Measurements from ENCODE around the gene OR10V1. TPM values are rescaled to one million over a fixed set of nuclear protein-coding genes. Genes with fewer than 3 reads are reported as not detected.

Gene OR10V1, protein sequence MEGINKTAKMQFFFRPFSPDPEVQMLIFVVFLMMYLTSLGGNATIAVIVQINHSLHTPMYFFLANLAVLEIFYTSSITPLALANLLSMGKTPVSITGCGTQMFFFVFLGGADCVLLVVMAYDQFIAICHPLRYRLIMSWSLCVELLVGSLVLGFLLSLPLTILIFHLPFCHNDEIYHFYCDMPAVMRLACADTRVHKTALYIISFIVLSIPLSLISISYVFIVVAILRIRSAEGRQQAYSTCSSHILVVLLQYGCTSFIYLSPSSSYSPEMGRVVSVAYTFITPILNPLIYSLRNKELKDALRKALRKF
- not detected for total RNA-seq
- long read RNA-seq: 0 reads

DNA sequence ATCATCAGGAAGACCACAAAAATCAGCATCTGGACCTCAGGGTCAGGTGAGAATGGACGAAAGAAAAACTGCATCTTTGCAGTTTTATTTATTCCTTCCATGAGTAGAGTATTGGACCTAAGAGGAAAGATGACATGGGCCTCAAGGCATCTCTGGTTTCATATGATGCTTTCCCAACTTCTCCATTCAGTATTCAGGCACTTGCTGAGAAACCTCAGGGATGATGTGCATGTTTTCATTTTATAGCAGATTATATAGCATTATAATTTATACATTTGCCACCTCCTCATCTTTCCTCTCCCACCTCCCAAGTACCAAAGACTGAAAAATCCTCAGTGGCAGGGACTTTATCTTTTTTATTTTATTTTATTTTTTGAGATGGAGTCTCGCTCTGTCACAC lies at the start of gene OR10V1:
TSS of gene OR10V1 (minus strand) at position 101 of the 400 bp plus-strand sequence. CDS start at position 101, 0 bp downstream.
- no peak for DNase-seq (ENCODE audit: low spot score)

DNA sequence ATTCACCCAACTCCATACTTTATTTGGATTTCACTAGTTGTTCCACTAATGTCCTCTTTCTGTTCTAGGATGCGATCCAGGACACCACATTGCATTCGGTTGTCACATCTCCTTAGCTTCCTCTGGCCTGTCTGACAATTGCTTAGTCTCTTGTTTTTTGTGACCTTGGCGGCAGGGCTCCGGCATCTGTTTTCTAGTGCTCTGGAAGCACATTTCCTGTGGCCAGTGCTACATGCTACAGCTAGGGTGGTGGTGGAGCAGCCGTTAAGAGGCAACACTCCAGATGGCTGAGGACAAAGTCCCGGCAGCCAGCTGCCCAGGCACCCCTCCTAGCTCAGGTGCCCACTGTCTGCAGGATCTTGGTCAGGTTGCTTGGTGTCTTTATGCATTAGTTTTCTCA lies 48.3 kb upstream of the OR10V1 start:
- no peak for DNase-seq (ENCODE audit: low spot score)

DNA sequence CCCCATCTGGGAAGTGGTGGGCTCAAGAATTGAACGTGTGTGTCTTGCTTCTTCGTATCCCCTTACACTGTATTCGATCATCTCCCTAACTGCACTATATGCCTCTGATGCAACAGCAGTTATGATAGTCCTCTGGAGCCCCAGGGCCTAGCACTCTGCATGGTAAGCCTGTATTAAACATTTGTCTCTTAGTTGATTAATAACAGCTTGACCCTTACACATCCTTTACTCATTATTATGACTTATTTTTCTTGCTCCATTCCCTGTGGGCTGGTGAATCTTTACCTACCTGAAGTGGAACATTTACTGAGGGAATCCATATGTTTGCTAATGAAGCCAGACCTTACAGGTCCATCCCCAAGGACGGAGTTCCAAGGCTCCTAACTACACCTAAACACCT lies 47.1 kb upstream of the OR10V1 start:
- no peak for DNase-seq (ENCODE audit: low spot score)

DNA sequence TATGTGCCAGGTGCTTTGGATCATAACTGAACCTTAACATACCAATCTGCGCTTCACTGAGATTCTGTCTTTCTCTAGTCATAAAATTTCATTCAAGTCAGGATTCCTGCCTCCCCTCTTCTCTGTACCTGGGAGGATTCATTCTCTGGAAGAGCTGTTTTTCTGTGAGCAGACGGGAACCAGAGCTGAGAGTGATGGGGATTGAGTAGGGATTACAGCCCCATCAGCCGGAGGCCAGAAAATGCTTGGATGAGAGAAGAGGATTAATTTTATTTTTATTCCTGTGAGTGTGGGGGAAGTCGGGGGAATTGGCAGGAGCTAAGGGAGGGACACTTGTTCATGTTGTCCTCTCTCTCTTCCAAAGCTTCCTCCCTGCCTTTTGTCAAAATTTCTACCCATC lies 46.3 kb upstream of the OR10V1 start:
- DNase-seq (ENCODE audit: low spot score): no peak

DNA sequence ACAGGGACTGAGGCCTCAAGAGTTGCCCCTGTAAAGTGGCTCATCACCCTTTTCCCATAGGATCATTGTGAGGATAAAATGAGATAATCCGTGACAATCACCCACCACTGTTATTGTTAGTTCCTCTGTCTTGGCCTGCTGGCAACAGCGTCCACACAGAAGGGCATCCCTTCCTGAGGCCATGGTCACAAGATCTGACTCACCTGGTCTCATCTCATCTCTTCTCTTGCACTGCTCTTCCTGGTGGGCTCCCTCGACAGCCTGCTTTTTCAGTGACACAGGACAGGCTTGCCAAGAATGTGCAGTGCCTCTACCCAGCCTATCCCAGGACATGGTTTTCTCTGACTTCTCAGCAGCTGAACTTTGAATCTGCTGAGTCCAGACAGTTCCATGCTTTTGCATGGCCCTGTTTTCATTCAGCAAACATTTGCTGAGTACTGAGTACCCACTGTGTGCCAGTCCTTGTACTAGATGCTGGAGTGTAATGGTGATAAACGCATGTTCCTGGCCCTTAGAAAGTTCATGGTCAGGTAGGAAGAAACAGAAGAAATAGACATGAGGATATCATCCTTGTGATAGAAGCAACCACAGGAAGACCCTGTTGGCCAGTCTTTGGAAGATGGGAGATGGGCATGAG lies 44.9 kb upstream of the OR10V1 start:
- no peak for DNase-seq (ENCODE audit: low spot score)

DNA sequence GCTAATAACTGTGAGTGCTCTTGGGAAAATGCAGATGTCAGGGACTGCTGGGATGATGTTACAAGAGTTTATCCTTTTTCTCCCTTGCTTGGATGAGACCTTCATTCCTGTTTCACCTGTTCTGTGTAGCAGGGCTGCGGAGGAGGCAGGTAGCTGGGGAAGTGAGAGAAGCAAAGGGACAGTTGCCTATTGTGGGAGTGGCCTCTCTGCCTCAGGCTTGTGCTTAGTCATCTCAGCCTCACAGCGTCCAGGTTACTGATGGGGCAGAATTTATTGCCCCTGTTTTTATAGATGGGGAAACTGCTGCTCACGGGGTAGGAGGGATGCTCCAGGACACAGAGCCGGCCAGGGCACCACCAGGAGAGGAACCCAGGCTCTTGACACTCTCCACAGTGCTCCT lies 43.2 kb upstream of the OR10V1 start:
- no peak for DNase-seq (ENCODE audit: low spot score)

DNA sequence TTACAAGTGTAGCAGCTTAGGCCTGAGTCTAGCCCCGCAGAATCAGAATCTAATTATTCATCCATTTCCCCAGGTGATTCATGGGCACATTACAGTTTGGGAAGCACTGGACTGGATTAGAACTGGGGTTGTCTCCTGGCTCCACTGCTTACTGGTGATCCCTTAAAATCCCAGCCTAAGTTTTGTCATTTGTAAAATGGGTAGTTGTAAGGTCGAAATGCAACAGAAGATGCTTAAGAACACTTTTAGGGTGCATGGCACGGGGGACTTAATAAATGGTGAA lies 42.9 kb upstream of the OR10V1 start:
- no peak for DNase-seq (ENCODE audit: low spot score)

DNA sequence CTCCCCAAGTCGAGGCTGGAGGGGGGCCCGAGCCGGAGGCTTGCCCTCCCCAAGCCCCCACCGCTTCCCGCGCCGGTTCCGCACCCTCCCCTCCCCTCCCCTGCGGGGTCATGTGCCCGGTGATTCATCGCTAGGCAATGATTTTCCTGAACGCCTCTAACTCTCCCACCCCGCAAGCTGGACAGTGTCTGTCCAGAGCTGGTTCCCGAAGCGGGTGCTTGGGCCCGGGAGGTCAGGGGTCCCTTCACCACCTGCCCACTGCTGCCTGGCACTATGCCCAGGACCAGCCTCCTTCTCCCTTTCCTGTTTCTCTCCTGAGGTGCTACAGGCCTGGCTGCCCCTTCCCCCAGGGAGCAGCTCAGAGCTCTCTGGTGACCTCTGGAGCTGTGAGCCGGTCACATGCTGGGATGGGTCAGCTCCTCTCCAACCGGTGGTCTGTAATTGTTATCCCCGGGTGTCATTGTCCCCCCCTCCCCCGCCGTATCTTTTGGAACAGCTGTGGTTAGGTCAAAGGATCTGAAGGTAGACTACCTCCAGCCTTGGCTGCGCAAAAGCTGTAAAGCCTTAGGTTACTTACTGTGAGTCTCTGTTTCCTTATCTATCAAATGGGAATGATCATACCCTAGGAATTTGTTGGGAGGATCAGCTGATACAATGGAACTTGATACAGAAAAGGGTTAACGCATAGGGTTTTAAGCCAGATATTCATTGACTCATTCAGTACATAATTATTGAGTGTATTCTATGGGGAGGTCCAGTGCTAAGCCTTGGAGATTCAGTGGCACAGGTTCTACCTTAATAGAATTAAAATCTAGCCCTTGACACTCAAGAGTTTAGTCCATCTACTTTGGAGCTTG lies 42.3 kb upstream of the OR10V1 start:
- peak; percentile 95 for DNase-seq (ENCODE audit: low spot score)

DNA sequence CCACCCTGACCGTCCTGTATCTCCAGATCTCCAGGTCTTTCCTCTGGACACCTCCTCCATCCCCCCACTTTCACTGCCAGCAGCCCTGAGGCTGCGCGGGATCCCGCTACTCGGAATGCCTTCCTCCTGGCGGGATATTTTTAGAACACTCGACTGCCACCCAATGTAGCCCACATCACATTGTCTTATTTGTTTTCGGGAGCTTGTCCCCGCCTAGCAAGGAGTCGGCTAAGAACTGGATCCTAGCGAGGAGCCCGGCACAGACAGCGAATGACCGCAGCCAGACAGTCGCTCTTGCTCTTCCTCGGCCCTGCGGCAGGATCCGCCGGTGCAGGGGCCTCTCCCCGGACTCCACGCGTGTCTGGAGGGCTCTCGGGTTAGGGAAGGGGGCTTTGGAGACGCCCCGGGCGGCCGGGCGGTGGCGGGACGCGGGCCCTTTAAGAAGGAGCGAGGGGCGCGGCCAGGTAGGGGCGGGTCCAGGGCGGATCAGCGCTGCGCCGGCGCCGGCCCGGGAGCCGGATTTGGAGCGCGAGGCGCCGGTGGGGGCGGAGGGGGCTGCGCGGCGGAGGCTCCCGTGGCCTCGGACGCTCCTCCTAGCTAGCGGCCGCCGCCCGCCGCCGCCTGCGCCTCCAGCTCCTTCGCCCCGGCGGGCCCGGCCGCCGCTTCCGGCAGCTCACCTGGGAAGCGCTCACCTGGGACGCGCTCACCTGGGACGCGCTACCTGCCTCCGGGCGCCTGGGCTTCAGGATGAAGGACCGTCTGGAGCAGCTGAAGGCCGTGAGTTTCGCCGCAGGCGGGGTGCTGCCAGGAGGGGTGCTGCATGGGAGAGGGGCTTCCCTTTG lies 41.4 kb upstream of the OR10V1 start, which contains the start of gene STX3:
TSS of gene STX3 (plus strand) at position 518 of the 842 bp plus-strand sequence. CDS start at position 748, 230 bp downstream.
- DNase-seq (ENCODE audit: low spot score): peak; percentile 91

DNA sequence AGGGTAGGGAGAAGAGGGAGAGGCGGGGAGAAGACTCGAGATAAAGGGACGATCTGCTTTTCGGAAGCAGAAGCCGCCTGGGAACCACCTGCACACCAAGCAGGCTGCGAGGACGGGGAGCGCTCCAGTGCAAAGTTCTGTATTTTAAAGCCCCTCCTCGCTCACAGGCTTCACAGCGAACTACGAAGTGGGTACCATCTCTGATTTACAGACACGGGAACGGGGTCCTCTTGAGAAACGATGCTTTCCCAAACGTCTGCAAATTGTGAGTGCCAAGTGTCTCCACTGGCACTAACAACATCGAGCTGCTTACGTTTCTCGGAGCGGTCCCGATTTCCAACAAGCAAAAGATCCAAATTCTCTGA lies 40.8 kb upstream of the OR10V1 start:
- DNase-seq (ENCODE audit: low spot score): no peak

DNA sequence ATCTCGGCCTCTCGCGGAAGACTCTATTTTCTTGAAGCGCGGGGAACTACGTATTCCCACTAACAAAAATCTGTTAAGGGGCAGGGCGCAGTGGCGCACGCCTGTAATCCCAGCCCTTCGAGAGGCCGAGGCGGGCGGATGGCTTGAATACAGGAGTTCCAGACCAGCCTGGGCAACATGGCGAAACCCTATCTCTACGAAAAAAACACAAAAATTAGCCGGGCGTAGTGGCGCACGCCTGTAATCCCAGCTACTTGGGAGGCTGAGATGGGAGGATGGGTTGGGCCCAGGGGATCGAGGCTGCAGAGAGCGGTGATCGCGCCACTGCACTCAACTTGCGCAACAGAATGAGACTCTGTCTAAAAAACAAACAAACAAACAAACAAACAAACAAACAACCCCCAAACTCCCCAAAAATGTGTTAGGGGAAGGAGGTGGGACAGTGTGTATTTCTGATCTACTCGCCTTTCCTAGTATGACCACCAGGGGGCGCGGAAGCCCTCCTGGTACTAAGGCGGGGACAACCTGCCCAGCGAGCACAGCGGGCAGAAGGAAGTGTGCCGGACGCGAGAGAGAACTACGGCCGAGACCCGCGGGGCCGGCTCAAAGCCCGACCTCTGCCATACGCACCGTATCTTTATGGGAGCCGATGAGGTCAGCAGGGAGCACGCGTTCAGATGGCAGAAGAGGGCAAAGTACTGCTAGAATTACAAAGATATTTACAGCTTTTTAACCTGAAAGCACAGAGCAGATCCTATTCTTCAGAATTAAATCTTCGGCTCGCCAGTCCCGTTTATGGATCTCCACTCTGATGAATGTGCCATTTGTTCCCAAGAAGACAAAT lies 40.2 kb upstream of the OR10V1 start:
- DNase-seq (ENCODE audit: low spot score): peak; percentile 92

DNA sequence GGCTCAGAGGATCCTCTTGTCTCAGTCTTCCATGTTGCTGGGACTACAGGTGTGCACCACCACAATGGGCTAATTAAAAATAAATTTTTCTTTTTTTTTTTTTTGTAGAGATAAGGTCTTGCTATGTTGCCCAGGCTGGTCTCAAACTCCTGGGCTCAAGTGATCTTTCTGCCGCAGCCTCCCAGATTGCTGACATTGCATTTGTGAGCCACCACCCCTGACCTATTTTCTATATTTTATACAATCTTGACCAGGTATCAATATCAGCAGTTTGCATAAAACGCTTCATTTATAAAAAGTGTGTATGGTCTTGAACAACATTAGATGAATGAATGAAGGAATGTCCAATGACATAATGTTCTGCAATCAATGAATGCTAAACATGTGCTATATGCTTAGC lies 32.5 kb upstream of the OR10V1 start:
- no peak for DNase-seq (ENCODE audit: low spot score)

DNA sequence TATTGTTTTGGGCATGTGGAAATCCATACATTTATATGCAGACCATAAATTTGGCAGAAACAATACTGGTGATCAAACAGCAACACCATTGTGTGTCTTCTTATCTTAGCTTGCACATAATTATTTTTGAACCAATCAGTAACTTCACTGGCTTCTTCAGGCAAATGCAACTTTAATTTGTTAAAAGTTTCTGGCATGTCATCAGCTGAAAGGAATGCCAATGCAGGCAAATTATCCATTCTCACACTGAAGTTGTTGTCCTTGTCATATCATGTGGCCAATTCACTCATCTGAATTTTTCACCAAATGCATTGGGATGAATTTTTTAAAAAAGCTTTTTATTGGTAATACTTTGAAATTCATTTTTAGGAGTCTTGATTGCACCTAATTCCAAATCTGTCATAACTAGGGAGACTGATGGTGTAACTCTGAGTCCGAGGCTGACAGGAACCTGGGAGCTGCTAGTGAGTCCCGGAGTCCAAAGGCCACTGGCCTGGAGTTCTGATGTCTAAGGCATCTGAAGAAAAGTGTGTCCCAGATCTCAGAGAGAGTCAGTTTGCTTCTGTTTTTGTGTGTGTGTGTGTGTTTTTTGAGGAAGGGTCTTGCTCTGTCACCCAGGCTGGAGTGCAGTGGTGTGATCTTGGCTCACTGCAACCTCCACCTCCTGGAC lies 17.4 kb upstream of the OR10V1 start:
- no peak for DNase-seq (ENCODE audit: low spot score)

DNA sequence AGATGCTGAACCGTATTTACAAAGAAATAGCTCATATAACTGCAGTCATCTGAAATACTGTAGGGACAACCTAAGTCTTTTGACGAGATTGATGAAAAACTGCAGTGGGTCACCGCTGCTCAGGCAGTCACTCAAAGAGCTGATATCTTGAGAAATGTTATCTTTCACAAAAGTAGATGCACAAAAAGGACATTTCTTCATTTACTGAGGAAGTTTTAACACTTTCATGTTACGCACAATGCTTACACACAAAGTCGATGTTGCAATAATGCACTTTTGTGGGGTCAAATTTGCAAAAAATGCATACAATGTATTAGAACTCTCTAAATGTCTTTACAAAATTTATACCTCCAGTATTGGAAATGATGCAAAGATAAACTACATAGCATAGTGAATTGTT lies 16.2 kb upstream of the OR10V1 start:
- DNase-seq (ENCODE audit: low spot score): no peak

DNA sequence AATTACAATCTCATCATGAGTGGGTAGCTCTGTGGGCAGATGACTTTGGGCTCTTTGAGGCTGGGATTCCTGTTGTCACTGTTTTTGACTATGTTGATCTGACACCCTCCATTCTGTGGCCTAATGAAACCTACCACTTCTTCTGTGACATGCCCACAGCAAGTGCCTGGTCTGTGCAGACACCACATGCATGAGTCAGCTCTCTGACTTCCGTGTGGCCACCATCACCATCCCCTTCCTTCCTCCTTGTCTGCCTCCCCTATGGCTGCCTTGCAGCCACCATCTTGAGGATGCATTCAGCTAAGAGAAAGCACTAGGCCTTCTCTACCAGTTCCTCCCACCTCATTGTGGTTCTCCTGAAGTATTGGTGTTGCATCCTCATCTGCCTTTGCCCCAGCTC lies 15.3 kb upstream of the OR10V1 start:
- no peak for DNase-seq (ENCODE audit: low spot score)

DNA sequence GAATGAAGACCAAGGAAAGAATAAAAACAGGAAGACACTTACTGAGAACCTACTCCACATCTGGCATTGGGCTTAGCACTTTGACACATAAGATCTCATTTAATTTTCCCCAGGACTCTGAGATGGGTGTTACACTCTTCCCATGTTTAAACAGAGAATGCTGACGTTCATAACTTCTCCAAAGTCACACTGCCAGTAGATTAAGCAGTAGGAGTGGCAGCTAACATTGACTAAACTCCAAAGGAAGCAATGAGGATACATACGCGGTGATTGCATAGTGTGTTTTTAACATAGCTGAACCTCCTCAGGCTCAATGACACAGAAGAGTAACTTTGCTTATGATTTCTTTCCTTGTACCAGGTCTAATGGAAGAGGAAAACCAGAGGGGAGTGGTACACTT lies 14.5 kb upstream of the OR10V1 start:
- DNase-seq (ENCODE audit: low spot score): no peak

DNA sequence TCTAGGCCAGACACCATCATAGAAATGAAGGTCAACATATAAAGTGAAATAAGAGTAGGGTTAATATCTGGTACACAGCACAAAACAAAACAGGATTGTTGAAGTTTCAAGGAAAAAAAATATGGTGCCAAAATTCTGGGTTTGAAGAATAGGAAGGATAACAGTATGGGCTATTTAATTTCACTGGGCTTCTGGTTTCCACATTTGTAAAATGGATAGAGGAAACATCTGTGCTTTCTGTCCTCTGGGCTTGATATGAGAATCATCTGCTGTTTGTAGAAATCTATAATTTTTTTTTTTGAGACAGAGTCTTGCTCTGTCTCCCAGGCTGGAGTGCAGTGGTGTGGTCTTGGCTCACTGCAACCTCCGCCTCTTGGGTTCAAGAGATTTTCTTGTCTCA lies 13.8 kb upstream of the OR10V1 start:
- no peak for DNase-seq (ENCODE audit: low spot score)

DNA sequence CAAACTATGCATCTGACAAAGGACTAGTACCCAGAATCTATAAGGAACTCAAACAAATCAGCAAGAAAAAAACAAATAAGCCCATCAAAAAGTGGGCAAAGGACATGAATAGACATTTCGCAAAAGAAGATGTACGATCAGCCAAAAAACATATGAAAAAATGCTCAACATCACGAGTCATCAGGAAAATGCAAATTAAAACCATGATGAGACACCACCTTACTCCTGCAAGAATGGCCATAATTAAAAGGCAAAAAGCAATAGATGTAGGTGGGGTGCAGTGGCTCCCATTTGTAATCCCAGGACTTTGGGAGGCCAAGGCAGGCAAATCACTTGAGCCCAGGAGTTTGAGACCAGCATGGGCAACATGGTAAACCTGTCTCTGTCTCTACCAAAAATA lies 10.4 kb upstream of the OR10V1 start:
- DNase-seq (ENCODE audit: low spot score): no peak

DNA sequence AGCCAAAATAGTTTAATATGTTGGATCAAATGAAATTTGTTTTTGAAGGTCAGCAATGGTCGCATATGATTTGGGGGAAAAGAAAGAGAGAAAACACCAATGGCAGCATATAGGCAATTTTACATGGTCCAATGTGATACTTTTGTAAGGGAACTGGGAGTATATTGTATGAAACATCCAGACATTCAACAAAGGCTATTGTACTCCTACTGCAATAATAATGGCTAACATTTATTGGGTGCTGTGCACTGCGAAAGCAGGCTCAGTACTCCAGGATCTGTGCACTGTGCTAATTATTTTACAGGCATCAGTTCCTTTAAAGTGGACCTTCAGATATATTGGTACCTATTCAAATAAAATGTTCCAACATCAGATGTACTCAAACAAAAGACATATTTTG lies 5.9 kb upstream of the OR10V1 start:
- no peak for DNase-seq (ENCODE audit: low spot score)

DNA sequence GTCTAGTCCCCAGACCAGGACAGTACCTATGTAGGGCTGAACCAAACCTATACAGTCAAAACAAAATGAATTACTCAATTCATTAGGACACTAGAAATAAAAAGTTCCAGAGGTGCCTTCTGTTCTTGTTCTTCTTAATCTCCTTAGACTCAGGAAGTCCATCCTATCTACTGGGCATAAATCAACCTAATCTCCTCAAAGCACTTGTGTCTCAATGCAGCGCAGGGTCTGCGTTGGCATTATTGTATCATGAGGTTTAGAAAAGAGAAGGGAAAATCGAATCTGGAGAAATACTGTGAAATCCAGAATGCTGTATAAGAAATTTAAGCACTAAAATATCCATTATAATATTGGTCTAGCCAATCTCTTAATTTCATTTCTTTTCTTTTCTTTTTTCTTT lies 2.4 kb upstream of the OR10V1 start:
- no peak for DNase-seq (ENCODE audit: low spot score)
